ENCODE data around the gene ACAN.

DNA sequence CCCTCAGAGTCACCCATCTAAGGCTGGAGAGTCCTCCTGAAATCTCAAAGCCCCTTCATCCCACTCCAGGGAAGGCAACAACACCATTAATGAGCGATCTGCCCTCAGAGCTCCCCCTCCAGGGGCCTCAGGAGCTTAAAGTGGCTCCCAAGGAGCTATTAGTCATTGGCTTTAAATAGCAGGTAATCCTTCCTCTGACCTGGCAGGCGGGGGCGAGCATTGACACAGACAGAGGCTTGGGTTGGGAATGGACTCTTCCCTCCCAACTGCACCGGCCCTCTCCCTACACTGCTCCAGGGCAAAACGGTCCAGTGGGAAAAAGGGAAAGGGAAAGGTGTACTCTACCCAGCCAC, 108.5 kb downstream of the ACAN start:
- TF ChIP-seq POLR2AphosphoS5 (IDR thresholded peaks at IDR 0.05; ENCODE audit: low read depth, low read length), result no peak
- TF ChIP-seq, protein P1, sequence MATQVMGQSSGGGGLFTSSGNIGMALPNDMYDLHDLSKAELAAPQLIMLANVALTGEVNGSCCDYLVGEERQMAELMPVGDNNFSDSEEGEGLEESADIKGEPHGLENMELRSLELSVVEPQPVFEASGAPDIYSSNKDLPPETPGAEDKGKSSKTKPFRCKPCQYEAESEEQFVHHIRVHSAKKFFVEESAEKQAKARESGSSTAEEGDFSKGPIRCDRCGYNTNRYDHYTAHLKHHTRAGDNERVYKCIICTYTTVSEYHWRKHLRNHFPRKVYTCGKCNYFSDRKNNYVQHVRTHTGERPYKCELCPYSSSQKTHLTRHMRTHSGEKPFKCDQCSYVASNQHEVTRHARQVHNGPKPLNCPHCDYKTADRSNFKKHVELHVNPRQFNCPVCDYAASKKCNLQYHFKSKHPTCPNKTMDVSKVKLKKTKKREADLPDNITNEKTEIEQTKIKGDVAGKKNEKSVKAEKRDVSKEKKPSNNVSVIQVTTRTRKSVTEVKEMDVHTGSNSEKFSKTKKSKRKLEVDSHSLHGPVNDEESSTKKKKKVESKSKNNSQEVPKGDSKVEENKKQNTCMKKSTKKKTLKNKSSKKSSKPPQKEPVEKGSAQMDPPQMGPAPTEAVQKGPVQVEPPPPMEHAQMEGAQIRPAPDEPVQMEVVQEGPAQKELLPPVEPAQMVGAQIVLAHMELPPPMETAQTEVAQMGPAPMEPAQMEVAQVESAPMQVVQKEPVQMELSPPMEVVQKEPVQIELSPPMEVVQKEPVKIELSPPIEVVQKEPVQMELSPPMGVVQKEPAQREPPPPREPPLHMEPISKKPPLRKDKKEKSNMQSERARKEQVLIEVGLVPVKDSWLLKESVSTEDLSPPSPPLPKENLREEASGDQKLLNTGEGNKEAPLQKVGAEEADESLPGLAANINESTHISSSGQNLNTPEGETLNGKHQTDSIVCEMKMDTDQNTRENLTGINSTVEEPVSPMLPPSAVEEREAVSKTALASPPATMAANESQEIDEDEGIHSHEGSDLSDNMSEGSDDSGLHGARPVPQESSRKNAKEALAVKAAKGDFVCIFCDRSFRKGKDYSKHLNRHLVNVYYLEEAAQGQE (IDR thresholded peaks at IDR 0.05; ENCODE audit: insufficient read depth in 1 of 2, low read depth in 2 of 2, low read length in 2 of 2), result no peak

Data from PFSK-1 (cell line).